ENCODE results near the gene SFI1. TPM values are rescaled to one million over a fixed set of nuclear protein-coding genes. Genes with fewer than 3 reads are reported as not detected.

Gene SFI1
- total and polyA plus RNA-seq, 2 of the 4 experiments (the other 2 are of a cell fraction) = 9.9 to 12.0 TPM

DNA sequence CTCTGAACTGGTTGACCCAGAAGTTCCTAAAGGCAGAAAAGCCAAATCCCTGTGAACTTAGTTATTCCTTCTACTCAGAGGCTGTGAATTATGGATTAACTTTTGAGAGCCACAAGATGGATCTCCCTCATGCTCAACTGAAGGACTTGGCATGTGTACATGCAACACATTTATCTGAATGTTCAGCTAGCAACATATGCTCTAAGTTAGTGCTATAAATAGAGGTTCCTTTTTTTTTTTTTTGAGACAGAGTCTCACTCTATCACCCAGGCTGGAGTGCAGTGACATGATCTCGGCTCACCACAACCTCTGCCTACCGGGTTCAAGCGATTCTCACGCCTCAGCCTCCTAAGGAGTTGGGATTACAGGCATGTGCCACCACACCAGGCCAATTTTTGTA is 46.8 kb upstream of the SFI1 start:
- Histone ChIP-seq H3K18ac (ENCODE audit: low read depth, low read length) (no peak overlapping the region), H3K4me3 (ENCODE audit: insufficient read depth, low read depth, low read length) (no peak overlapping the region), H4K5ac (ENCODE audit: low read depth, low read length) (no peak overlapping the region), H3K9me3 (ENCODE audit: control insufficient read depth, insufficient read depth, low read length) (no peaks in the 10 kb centered on the region), H3K9ac (ENCODE audit: low read depth, low read length) (no peak overlapping the region), H3K4ac (ENCODE audit: low read depth, low read length) (no peak overlapping the region), H3K14ac (replicated peaks; ENCODE audit: low read depth, low read length) (no peak overlapping the region), H4K91ac (ENCODE audit: insufficient read depth, low read depth, low read length) (no peak overlapping the region), H4K20me1 (ENCODE audit: insufficient read depth, low read length) (peaks cover 9% of the 10 kb centered on the region; the same call in 1 of the 2 replicates), H3K27ac (ENCODE audit: insufficient read depth, low read length) (no peak overlapping the region), H3K4me2 (ENCODE audit: low read depth, low read length) (no peak overlapping the region), H2AK9ac (replicated peaks; ENCODE audit: low read depth, low read length, poor library complexity) (no peak overlapping the region), H3K36me3 (ENCODE audit: control insufficient read depth, insufficient read depth, low read length) (peaks cover 26% of the 10 kb centered on the region), H4K8ac (ENCODE audit: low read depth in 2 of 2, low read length in 2 of 2) (no peak overlapping the region), H2BK20ac (ENCODE audit: low read depth, low read length) (no peak overlapping the region), H2AFZ (replicated peaks; ENCODE audit: low read length, poor library complexity) (no peak overlapping the region), H3K79me1 (ENCODE audit: low read depth in 1 of 2, low read length in 2 of 2) (peaks cover 15 to 24% of the 10 kb centered on the region in 2 experiments), H2AK5ac (ENCODE audit: low read depth, low read length) (no peak overlapping the region), H3K4me1 (ENCODE audit: control insufficient read depth, insufficient read depth, low read length) (no peaks in the 10 kb centered on the region), H3K9me1 (ENCODE audit: insufficient read depth, low read length) (no peaks in the 10 kb centered on the region), H2BK15ac (ENCODE audit: low read depth, low read length) (no peak overlapping the region), H3K27me3 (ENCODE audit: control insufficient read depth, insufficient read depth, low read length) (no peaks in the 10 kb centered on the region), H2BK120ac (ENCODE audit: low read depth, low read length) (no peak overlapping the region), H2BK5ac (ENCODE audit: low read depth, low read length, poor library complexity, severe bottlenecking) (no peak overlapping the region), H3K56ac (ENCODE audit: extremely low read depth, insufficient read depth, low read length) (no peak overlapping the region), H3K23ac (ENCODE audit: low read depth, low read length) (no peak overlapping the region)
- intact Hi-C loops (cut with micrococcal nuclease) = no loop called here
- ChIA-PET CTCF (no interaction called here), POLR2A (ENCODE audit: unreplicated experiment) (no interaction called here)
- in situ Hi-C loops (cut with MboI; ENCODE audit: low sequenced_read_pairs) = no loop called here
- dilution Hi-C loops (cut with HindIII; ENCODE audit: low sequenced_read_pairs, unreplicated experiment) = no loop called here
- BruUV-seq (replicated peaks) = no TSS peak
- WGBS, 2 experiments (ENCODE audit: extremely low coverage in 2 of 2, insufficient read length in 1 of 2) = no CpG with 5 or more reads among the region's 4 CpGs
- ATAC-seq (ENCODE audit: low read depth) (no peak), DNase-seq (no peak)
- TF ChIP-seq MAFK (IDR thresholded peaks at IDR 0.05; ENCODE audit: low read depth, low read length) (no peak), BHLHE40 (IDR thresholded peaks at IDR 0.05; ENCODE audit: low read depth, low read length) (no peak), SMC3 (IDR thresholded peaks at IDR 0.05; ENCODE audit: low read depth, low read length) (no peak), FOS (IDR thresholded peaks at IDR 0.05; ENCODE audit: low read depth, low read length) (no peak), RCOR1 (IDR thresholded peaks at IDR 0.05; ENCODE audit: insufficient replicate concordance, low read length) (no peak), POLR2A (IDR thresholded peaks at IDR 0.05; ENCODE audit: low read depth, low read length) (no peak), CEBPB (IDR thresholded peaks at IDR 0.05; ENCODE audit: low read depth, low read length) (no peak), RAD21 (IDR thresholded peaks at IDR 0.05; ENCODE audit: low read length) (no peak), NFE2L2 (IDR thresholded peaks at IDR 0.05; ENCODE audit: low read depth, low read length) (no peak), MXI1 (IDR thresholded peaks at IDR 0.05; ENCODE audit: borderline replicate concordance, low read depth, low read length) (no peak), RFX5 (IDR thresholded peaks at IDR 0.05; ENCODE audit: low read depth, low read length) (no peak), MAZ (IDR thresholded peaks at IDR 0.05; ENCODE audit: borderline replicate concordance, low read depth, low read length) (no peak)
- TF ChIP-seq, protein P1, sequence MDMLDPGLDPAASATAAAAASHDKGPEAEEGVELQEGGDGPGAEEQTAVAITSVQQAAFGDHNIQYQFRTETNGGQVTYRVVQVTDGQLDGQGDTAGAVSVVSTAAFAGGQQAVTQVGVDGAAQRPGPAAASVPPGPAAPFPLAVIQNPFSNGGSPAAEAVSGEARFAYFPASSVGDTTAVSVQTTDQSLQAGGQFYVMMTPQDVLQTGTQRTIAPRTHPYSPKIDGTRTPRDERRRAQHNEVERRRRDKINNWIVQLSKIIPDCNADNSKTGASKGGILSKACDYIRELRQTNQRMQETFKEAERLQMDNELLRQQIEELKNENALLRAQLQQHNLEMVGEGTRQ (IDR thresholded peaks at IDR 0.05; ENCODE audit: low read depth, low read length) = no peak
- TF ChIP-seq, protein P2, sequence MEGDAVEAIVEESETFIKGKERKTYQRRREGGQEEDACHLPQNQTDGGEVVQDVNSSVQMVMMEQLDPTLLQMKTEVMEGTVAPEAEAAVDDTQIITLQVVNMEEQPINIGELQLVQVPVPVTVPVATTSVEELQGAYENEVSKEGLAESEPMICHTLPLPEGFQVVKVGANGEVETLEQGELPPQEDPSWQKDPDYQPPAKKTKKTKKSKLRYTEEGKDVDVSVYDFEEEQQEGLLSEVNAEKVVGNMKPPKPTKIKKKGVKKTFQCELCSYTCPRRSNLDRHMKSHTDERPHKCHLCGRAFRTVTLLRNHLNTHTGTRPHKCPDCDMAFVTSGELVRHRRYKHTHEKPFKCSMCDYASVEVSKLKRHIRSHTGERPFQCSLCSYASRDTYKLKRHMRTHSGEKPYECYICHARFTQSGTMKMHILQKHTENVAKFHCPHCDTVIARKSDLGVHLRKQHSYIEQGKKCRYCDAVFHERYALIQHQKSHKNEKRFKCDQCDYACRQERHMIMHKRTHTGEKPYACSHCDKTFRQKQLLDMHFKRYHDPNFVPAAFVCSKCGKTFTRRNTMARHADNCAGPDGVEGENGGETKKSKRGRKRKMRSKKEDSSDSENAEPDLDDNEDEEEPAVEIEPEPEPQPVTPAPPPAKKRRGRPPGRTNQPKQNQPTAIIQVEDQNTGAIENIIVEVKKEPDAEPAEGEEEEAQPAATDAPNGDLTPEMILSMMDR (conservative IDR thresholded peaks at IDR 0.05; ENCODE audit: low read depth, low read length) = no peak
- TF ChIP-seq, protein P3, sequence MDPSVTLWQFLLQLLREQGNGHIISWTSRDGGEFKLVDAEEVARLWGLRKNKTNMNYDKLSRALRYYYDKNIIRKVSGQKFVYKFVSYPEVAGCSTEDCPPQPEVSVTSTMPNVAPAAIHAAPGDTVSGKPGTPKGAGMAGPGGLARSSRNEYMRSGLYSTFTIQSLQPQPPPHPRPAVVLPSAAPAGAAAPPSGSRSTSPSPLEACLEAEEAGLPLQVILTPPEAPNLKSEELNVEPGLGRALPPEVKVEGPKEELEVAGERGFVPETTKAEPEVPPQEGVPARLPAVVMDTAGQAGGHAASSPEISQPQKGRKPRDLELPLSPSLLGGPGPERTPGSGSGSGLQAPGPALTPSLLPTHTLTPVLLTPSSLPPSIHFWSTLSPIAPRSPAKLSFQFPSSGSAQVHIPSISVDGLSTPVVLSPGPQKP (IDR thresholded peaks at IDR 0.05; ENCODE audit: borderline replicate concordance, low read depth, low read length) = no peak

All from IMR-90 (cell line).